K562 (cell line): ENCODE measurements around the gene WNK2. TPM values are rescaled to one million over a fixed set of nuclear protein-coding genes. Genes with fewer than 3 reads are reported as not detected.

Experiments
- ATAC-seq: fragments of 200-7000 bp; cut with Tn5 transposase; 3 replicates; pipeline ENCODE4 v1.9.1; 2020; ENCODE audit warnings: moderate library complexity
- BruUV-seq: library from RNA; stranded (reverse); fragments of 400-500 nt; replicated peaks from 2 replicates; lab custom pipeline; 2021; lab: Mats Ljungman, UMichigan
- CTCF ChIA-PET: fragments of 300-600 bp; formaldehyde crosslinking; extraction: SDS; loops from one replicate; lab custom pipeline; 2021; ENCODE audit warnings: low intra/inter-chr PET ratio; lab: Yijun Ruan, JAX
- POLR2A ChIA-PET: fragments of 300-600, 350-650 bp; sonication (Branson Sonifier 250); formaldehyde crosslinking; extraction: SDS; loops from one replicate; lab custom pipeline; 2021; ENCODE audit warnings: antibody characterized with exemption, inconsistent platforms; lab: Yijun Ruan, JAX
- DNase-seq, 4 experiments: peaks; one replicate each; pipeline versions ENCODE4 v3.0.0 to v3.0.0-alpha.2; 2011 to 2018; ENCODE audit warnings: low spot score in 3 of 4, mixed read lengths in 3 of 4; ENCODE audit errors: extremely low read depth in 1 of 4
- FAIRE-seq: peaks from 2 replicates; lab custom pipeline; 2011; peaks lifted over from hg19 to GRCh38; lab: Jason Lieb, UNC
- H2AFZ ChIP-seq: 2 replicates; pipeline ENCODE4 v1.6.0; 2011; ENCODE audit warnings: low read depth, low read length, control low read depth, inconsistent platforms
- H3K27ac ChIP-seq: fragments of 200-600 bp; 3 replicates; pipeline ENCODE4 v1.8.0; 2011; ENCODE audit warnings: low read depth, mild to moderate bottlenecking, control low read depth, inconsistent platforms, low read length, moderate library complexity, mixed read lengths; ENCODE audit errors: extremely low read depth
- H3K27me3 ChIP-seq, 2 experiments: fragments of 300-600 bp in 1 of 2; 2 replicates in 1 of 2; 3 replicates in 1 of 2; pipeline versions ENCODE4 v1.6.0 to v1.8.0; 2011; ENCODE audit warnings: inconsistent platforms in 2 of 2, low read length in 2 of 2, mild to moderate bottlenecking in 1 of 2, mixed read lengths in 1 of 2, moderate library complexity in 1 of 2; ENCODE audit not compliant: control insufficient read depth in 2 of 2, insufficient read depth in 2 of 2
- H3K36me3 ChIP-seq: fragments of 300-600 bp; 3 replicates; pipeline ENCODE4 v1.8.0; 2011; ENCODE audit warnings: mild to moderate bottlenecking, low read length, inconsistent platforms; ENCODE audit not compliant: control insufficient read depth, insufficient read depth
- H3K4me1 ChIP-seq, 2 experiments: fragments of 200-600 bp in 1 of 2; replicated peaks in 1 of 2; 2 replicates in 1 of 2; 3 replicates in 1 of 2; pipeline versions ENCODE4 v1.5.1 to v1.8.0; 2011; ENCODE audit warnings: inconsistent platforms in 2 of 2, low read length in 2 of 2, mild to moderate bottlenecking in 1 of 2, mixed read lengths in 1 of 2, moderate library complexity in 1 of 2; ENCODE audit not compliant: control insufficient read depth in 2 of 2, insufficient read depth in 2 of 2
- H3K4me2 ChIP-seq: 2 replicates; pipeline ENCODE4 v1.6.1; 2011; ENCODE audit warnings: low read length, control low read depth, inconsistent platforms, mixed read lengths; ENCODE audit not compliant: insufficient read depth
- H3K4me3 ChIP-seq: fragments of 200-600 bp; sonication (generic), shearing (Covaris generic); 2 replicates; pipeline ENCODE4 v1.5.1; 2016; ENCODE audit warnings: control low read depth, inconsistent platforms
- H3K79me2 ChIP-seq: fragments of 200-600 bp; 3 replicates; pipeline ENCODE4 v1.8.0; 2011; ENCODE audit warnings: low read length, inconsistent platforms; ENCODE audit not compliant: control insufficient read depth, insufficient read depth
- H3K9ac ChIP-seq, 2 experiments: 2 replicates each; pipeline versions ENCODE4 v1.6.0 to v1.6.1; 2011; ENCODE audit warnings: low read depth in 2 of 2, low read length in 2 of 2, control low read depth in 1 of 2, inconsistent platforms in 1 of 2, mild to moderate bottlenecking in 1 of 2, mixed read lengths in 1 of 2; ENCODE audit not compliant: insufficient read depth in 1 of 2
- H3K9me1 ChIP-seq: one replicate; pipeline ENCODE4 v1.6.0; 2011; ENCODE audit warnings: inconsistent platforms, mild to moderate bottlenecking, low read length, moderate library complexity; ENCODE audit not compliant: control insufficient read depth, insufficient read depth
- H3K9me3 ChIP-seq: replicated peaks from 2 replicates; pipeline ENCODE4 v1.5.1; 2011; ENCODE audit warnings: low read depth, low read length, inconsistent platforms; ENCODE audit not compliant: control insufficient read depth, insufficient read depth
- H4K20me1 ChIP-seq: replicated peaks from 2 replicates; pipeline ENCODE4 v1.6.1; 2011; ENCODE audit warnings: low read length, inconsistent platforms, mixed read lengths; ENCODE audit not compliant: control insufficient read depth, insufficient read depth
- CXXC5 ChIP-seq: fragments of 250-450 bp; sonication (Bioruptor Pico); IDR thresholded peaks from 2 replicates; pipeline ENCODE4 v1.8.0; 2022; ENCODE audit warnings: inconsistent platforms, mild to moderate bottlenecking, moderate library complexity
- ETV5 ChIP-seq: sonication (generic); formaldehyde crosslinking; IDR thresholded peaks from 2 replicates; pipeline ENCODE4 v1.4.0; 2020; ENCODE audit warnings: low read depth, mild to moderate bottlenecking, missing genetic modification reagents
- FOSL1 ChIP-seq: fragments of 200-800 bp; sonication (Bioruptor generic); conservative IDR thresholded peaks from 2 replicates; pipeline ENCODE4 v1.6.1; 2016; ENCODE audit warnings: missing genetic modification characterization, missing compliant biosample characterization
- FOXA3 ChIP-seq, 2 experiments: fragments of 450-650 bp in 1 of 2; sonication (generic) in 1 of 2; formaldehyde crosslinking; IDR thresholded peaks in 1 of 2; conservative IDR thresholded peaks in 1 of 2; 2 replicates each; pipeline versions ENCODE4 v1.4.0 to v1.8.0; 2020 to 2022; ENCODE audit warnings: mild to moderate bottlenecking in 2 of 2, missing genetic modification reagents in 1 of 2
- GATA2 ChIP-seq: sonication (generic); formaldehyde crosslinking; IDR thresholded peaks from 2 replicates; pipeline ENCODE4 v1.4.0; 2020; ENCODE audit warnings: mild to moderate bottlenecking, missing genetic modification reagents
- PHF21A ChIP-seq: fragments of 450-650 bp; IDR thresholded peaks from 2 replicates; pipeline ENCODE4 v1.6.1; 2017; ENCODE audit warnings: low read depth, borderline replicate concordance
- SMAD3 ChIP-seq: fragments of 450-650 bp; formaldehyde crosslinking; conservative IDR thresholded peaks from 2 replicates; pipeline ENCODE4 v1.4.0; 2020; ENCODE audit warnings: mild to moderate bottlenecking
- WHSC1 ChIP-seq: IDR thresholded peaks from one replicate; pipeline ENCODE4 v1.6.1; 2012; ENCODE audit warnings: low read length, control low read depth, inconsistent platforms
- ZNF212 ChIP-seq: fragments of 450-650 bp; formaldehyde crosslinking; IDR thresholded peaks from 2 replicates; pipeline ENCODE4 v1.4.0; 2020; ENCODE audit warnings: mild to moderate bottlenecking
- ZNF217 ChIP-seq: sonication (generic); formaldehyde crosslinking; IDR thresholded peaks from 2 replicates; pipeline ENCODE4 v1.8.0; 2022; ENCODE audit warnings: mild to moderate bottlenecking, missing genetic modification reagents
- ZNF41 ChIP-seq: fragments of 250-450 bp; sonication (Bioruptor Pico); conservative IDR thresholded peaks from 2 replicates; pipeline ENCODE4 v1.4.0; 2020; ENCODE audit warnings: mild to moderate bottlenecking
- WGBS: fragments of 100-300 bp; shearing (Covaris generic); methylation state at CpG from one replicate; pipeline ENCODE4 v1.1.6; 2016; ENCODE audit warnings: low coverage, mixed read lengths; ENCODE audit not compliant: insufficient coverage; ENCODE audit errors: missing lambda C conversion rate; 5-methylcytosine and 5-hydroxymethylcytosine counted together
- in situ Hi-C: fragments of 300-500 bp; cut with MboI; formaldehyde crosslinking; loops from 4 replicates; pipeline ENCODE4 v1.15.0; 2018; ENCODE audit warnings: inconsistent platforms, mixed read lengths
- intact Hi-C: fragments of 100-400 bp; cut with micrococcal nuclease; formaldehyde crosslinking; loops from 2 replicates; pipeline ENCODE4 v1.14.2; 2022
- polyA plus RNA-seq, 8 experiments: library from polyadenylated mRNA; depleted of rRNA in 4 of 8; stranded (reverse) in 5 of 8; unstranded in 3 of 8; fragments of >200 nt; fragmentation: Nextera tagmentation in 2 of 8; fragmentation: Illumina TruSeq in 1 of 8; extraction: Ambion mirVana in 2 of 8; extraction: Trizol in 1 of 8; gene quantifications; 2 replicates each; pipeline versions ENCODE4 v1.2.1 to v1.2.3, GENCODE V29; 2011 to 2014; ENCODE audit warnings: inconsistent platforms in 1 of 8, missing spikeins in 1 of 8
- total RNA-seq, 7 experiments: library from RNA; depleted of rRNA in 6 of 7; stranded (reverse); fragments of >200 nt in 6 of 7; fragmentation: Illumina TruSeq in 2 of 7; extraction: Trizol in 2 of 7; gene quantifications; 2 replicates each; pipeline versions ENCODE4 v1.2.1 to v1.2.3, GENCODE V29; 2011 to 2021; ENCODE audit warnings: low replicate concordance in 1 of 7
- TF ChIP-seq, protein P1 (sequence below): fragments of 450-650 bp; formaldehyde crosslinking; IDR thresholded peaks from 2 replicates; pipeline ENCODE4 v1.4.0; 2020; ENCODE audit warnings: mild to moderate bottlenecking, moderate library complexity

WNK2 gene
- total and polyA plus RNA-seq, 9 of the 15 experiments (the other 6 are each of a cell fraction or from before 2014, with no cell fraction given) = 0.36 to 3.3 (median 0.64) TPM; not detected in 2

DNA sequence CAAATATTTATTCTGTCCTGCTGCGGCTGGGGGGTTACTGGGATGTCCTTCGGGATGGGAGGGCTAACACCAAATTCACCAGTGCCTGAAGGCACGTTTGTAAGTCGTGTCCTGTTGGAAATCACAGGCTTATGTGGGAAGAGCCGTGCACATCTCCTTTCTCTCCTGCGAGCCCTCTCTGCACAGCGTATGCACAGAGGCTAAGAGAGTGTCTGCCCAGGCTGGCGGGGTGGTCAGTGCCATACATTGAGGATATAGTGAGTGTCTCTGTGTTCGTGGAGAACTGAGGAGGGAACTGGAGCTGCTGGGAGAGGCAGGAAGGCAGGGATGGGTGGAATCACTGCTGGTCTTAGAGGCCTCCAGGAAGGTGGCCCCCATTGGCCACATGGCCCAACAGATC, 110.1 kb downstream of the WNK2 start:
- peaks cover 2% of the 10 kb centered on the region for H3K9me1 ChIP-seq

DNA sequence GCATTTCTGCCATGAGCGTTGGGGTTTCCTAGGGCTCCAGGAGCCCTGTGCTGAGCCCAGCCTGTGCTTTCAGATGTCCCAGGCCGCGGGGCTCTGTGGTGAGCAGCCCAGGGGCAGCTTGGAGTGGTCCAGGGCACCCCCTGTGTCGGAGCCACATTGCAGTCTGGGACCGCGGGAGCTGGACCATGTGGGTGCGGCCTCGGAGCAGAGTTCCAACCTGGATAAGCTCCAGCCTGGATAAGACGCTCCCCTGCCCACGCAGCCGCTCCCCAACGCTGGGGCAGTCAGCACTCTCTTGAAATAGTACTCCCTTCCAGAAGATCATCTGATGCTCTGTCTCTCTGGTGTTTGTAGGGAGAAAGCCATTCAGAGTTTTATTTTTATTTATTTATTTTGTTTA, 111.1 kb downstream of the WNK2 start:
- FAIRE-seq = no peak
- H3K9ac ChIP-seq = no peak overlapping the region
- CTCF ChIA-PET = no interaction called here

More for the DNA sequence above, 110.1 kb downstream of the WNK2 start:
- in situ Hi-C loops (no loop called here), intact Hi-C loops (no loop called here)
- peaks cover 0 to 10% of the 10 kb centered on the region in 2 experiments; a peak in 2 of 5 replicates for H3K4me1 ChIP-seq
- no peak overlapping the region for H3K4me3 ChIP-seq
- CTCF ChIA-PET = no interaction called here
- DNase-seq (no peak), FAIRE-seq (no peak), ATAC-seq (no peak)
- POLR2A ChIA-PET = no interaction called here
- BruUV-seq = no TSS peak
- 2% methylated on average over 7 of the region's 9 CpGs for WGBS
- peaks cover 4% of the 10 kb centered on the region; the same call in 1 of the 2 replicates for H4K20me1 ChIP-seq
- no peak overlapping the region for H3K4me2 ChIP-seq
- no peaks in the 10 kb centered on the region for H3K79me2 ChIP-seq
- no peaks in the 10 kb centered on the region for H3K36me3 ChIP-seq
- TF ChIP-seq FOSL1 (tag) (no peak), ZNF41 (CRISPR knock-in tag) (no peak), PHF21A (no peak)
- H3K9me3 ChIP-seq = no peaks in the 10 kb centered on the region
- no peak overlapping the region for H2AFZ ChIP-seq
- peaks cover 21 to 71% of the 10 kb centered on the region in 2 experiments; a peak in 4 of 5 replicates for H3K27me3 ChIP-seq
- no peak overlapping the region for H3K27ac ChIP-seq
- H3K9ac ChIP-seq = no peak overlapping the region

More for the DNA sequence above, 111.1 kb downstream of the WNK2 start:
- Histone ChIP-seq H4K20me1 (peaks cover 4% of the 10 kb centered on the region; the same call in 1 of the 2 replicates), H3K4me1 (peaks cover 0 to 6% of the 10 kb centered on the region in 2 experiments; a peak in 1 of 5 replicates), H3K4me3 (no peak overlapping the region), H3K27me3 (peaks cover 22 to 67% of the 10 kb centered on the region in 2 experiments; a peak in 4 of 5 replicates), H3K4me2 (no peak overlapping the region), H3K79me2 (no peaks in the 10 kb centered on the region), H3K9me1 (peaks cover 2% of the 10 kb centered on the region), H3K27ac (no peak overlapping the region), H3K36me3 (no peaks in the 10 kb centered on the region), H3K9me3 (no peaks in the 10 kb centered on the region), H2AFZ (no peak overlapping the region)
- no peak for DNase-seq
- in situ Hi-C loops = no loop called here
- no peak for ATAC-seq
- under 1% methylated on average over 12 of the region's 12 CpGs for WGBS
- no TSS peak for BruUV-seq
- intact Hi-C loops = no loop called here
- POLR2A ChIA-PET = interaction anchor here (0.6 kb wide), 1 partner anchor 296 kb away, joined by 3 read pairs; no protein-coding TSS in a partner anchor
- no peak for TF ChIP-seq FOXA3 (CRISPR knock-in tag; conservative IDR thresholded peaks at IDR 0.05 in 1 of 2, IDR thresholded peaks at IDR 0.05 in 1 of 2)
- TF ChIP-seq, protein P1, sequence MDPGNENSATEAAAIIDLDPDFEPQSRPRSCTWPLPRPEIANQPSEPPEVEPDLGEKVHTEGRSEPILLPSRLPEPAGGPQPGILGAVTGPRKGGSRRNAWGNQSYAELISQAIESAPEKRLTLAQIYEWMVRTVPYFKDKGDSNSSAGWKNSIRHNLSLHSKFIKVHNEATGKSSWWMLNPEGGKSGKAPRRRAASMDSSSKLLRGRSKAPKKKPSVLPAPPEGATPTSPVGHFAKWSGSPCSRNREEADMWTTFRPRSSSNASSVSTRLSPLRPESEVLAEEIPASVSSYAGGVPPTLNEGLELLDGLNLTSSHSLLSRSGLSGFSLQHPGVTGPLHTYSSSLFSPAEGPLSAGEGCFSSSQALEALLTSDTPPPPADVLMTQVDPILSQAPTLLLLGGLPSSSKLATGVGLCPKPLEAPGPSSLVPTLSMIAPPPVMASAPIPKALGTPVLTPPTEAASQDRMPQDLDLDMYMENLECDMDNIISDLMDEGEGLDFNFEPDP (CRISPR knock-in tag) = no peak
- TF ChIP-seq ZNF217 (CRISPR knock-in tag) = no peak
- no peak for TF ChIP-seq ETV5
- TF ChIP-seq GATA2 (CRISPR knock-in tag) = no peak
- no peak for TF ChIP-seq ZNF212 (CRISPR knock-in tag)
- TF ChIP-seq WHSC1 = no peak
- no peak for TF ChIP-seq SMAD3 (CRISPR knock-in tag)
- no peak for TF ChIP-seq CXXC5 (CRISPR knock-in tag)
